Activated naive CD8-positive, alpha-beta T cell treated with anti-CD3 and anti-CD28 coated beads, Interleukin-2, amount 10 ng/mL, durations not matched to agents 7 days and 5 days (primary cell): Measurements from ENCODE around the gene EPHA6. TPM values are rescaled to one million over a fixed set of nuclear protein-coding genes. Genes with fewer than 3 reads are reported as not detected.

Source experiments
- ATAC-seq: fragments of 150-1000 bp; cut with Tn5 transposase; one replicate; pipeline ENCODE4 v1.10.0; 2021; ENCODE audit warnings: low read depth, moderate library complexity
- POLR2A ChIA-PET: fragments of 350-600 bp; sonication (Branson Sonifier 250); formaldehyde crosslinking; loops from one replicate; lab custom pipeline; 2021; ENCODE audit warnings: antibody characterized with exemption; lab: Charles Lee
- DNase-seq: peaks from one replicate; pipeline ENCODE4 v3.0.0; 2021
- H3K27ac Mint-ChIP-seq: one replicate; pipeline ENCODE4 v1.8.0; 2022; ENCODE audit warnings: mild to moderate bottlenecking, mixed read lengths
- H3K27me3 Mint-ChIP-seq: one replicate; pipeline ENCODE4 v1.8.0; 2022; ENCODE audit warnings: mild to moderate bottlenecking, moderate library complexity, mixed read lengths
- H3K36me3 Mint-ChIP-seq: one replicate; pipeline ENCODE4 v1.8.0; 2021; ENCODE audit warnings: mild to moderate bottlenecking, mixed read lengths
- H3K4me1 Mint-ChIP-seq: one replicate; pipeline ENCODE4 v1.8.0; 2021; ENCODE audit warnings: mixed read lengths
- H3K4me3 Mint-ChIP-seq: one replicate; pipeline ENCODE4 v1.8.0; 2022; ENCODE audit warnings: mild to moderate bottlenecking, moderate library complexity, mixed read lengths
- H3K9me3 Mint-ChIP-seq: one replicate; pipeline ENCODE4 v1.8.0; 2021; ENCODE audit warnings: mixed read lengths
- total RNA-seq, 2 experiments: library from RNA; stranded (reverse); gene quantifications; one replicate each; pipeline ENCODE4 v1.2.3, GENCODE V29; 2021

The EPHA6 gene
- total RNA-seq, 2 experiments from 2014 or later: not detected

- DNase-seq (no peak), ATAC-seq (no peak)
- no peaks in the 10 kb centered on the region for H3K36me3 Mint-ChIP-seq
- peaks cover 2% of the 10 kb centered on the region for H3K27me3 Mint-ChIP-seq
- no peak overlapping the region for H3K4me3 Mint-ChIP-seq
- POLR2A ChIA-PET: no interaction called here
- no peaks in the 10 kb centered on the region for H3K9me3 Mint-ChIP-seq
- H3K4me1 Mint-ChIP-seq: no peaks in the 10 kb centered on the region
- no peak overlapping the region for H3K27ac Mint-ChIP-seq
These were observed 874.7 kb downstream of the EPHA6 start for GRCh38 chr3:97689111-97689510.

- POLR2A ChIA-PET: no interaction called here
- Mint-ChIP-seq H3K36me3 (no peaks in the 10 kb centered on the region), H3K27ac (no peak overlapping the region), H3K27me3 (peaks cover 2% of the 10 kb centered on the region), H3K9me3 (no peaks in the 10 kb centered on the region), H3K4me1 (no peaks in the 10 kb centered on the region), H3K4me3 (no peak overlapping the region)
- DNase-seq (no peak), ATAC-seq (no peak)
These were observed 875.6 kb downstream of the EPHA6 start for GRCh38 chr3:97689962-97690361.

GRCh38 chr3:97691354-97691753, 877.0 kb downstream of the EPHA6 start:
- Mint-ChIP-seq H3K27ac (no peak overlapping the region), H3K9me3 (no peaks in the 10 kb centered on the region), H3K4me3 (no peak overlapping the region), H3K36me3 (no peaks in the 10 kb centered on the region), H3K27me3 (no peaks in the 10 kb centered on the region), H3K4me1 (no peaks in the 10 kb centered on the region)
- ATAC-seq (no peak), DNase-seq (no peak)
- POLR2A ChIA-PET: no interaction called here

- POLR2A ChIA-PET: no interaction called here
- H3K9me3 Mint-ChIP-seq: no peaks in the 10 kb centered on the region
- DNase-seq (no peak), ATAC-seq (no peak)
- no peaks in the 10 kb centered on the region for H3K36me3 Mint-ChIP-seq
- no peak overlapping the region for H3K27ac Mint-ChIP-seq
- H3K27me3 Mint-ChIP-seq: no peaks in the 10 kb centered on the region
- H3K4me1 Mint-ChIP-seq: no peaks in the 10 kb centered on the region
- no peak overlapping the region for H3K4me3 Mint-ChIP-seq
These were observed 878.0 kb downstream of the EPHA6 start for GRCh38 chr3:97692389-97692788.

- H3K27ac Mint-ChIP-seq: no peak overlapping the region
- no peaks in the 10 kb centered on the region for H3K36me3 Mint-ChIP-seq
- no peaks in the 10 kb centered on the region for H3K27me3 Mint-ChIP-seq
- ATAC-seq: no peak
- no peaks in the 10 kb centered on the region for H3K9me3 Mint-ChIP-seq
- no peaks in the 10 kb centered on the region for H3K4me1 Mint-ChIP-seq
- no peak overlapping the region for H3K4me3 Mint-ChIP-seq
- POLR2A ChIA-PET: no interaction called here
- DNase-seq: no peak
These were observed 878.4 kb downstream of the EPHA6 start for GRCh38 chr3:97692831-97693230.

GRCh38 chr3:97694876-97695275, 880.5 kb downstream of the EPHA6 start:
- Mint-ChIP-seq H3K9me3 (no peaks in the 10 kb centered on the region), H3K4me3 (no peak overlapping the region), H3K27me3 (no peaks in the 10 kb centered on the region), H3K4me1 (no peaks in the 10 kb centered on the region), H3K27ac (no peak overlapping the region), H3K36me3 (no peaks in the 10 kb centered on the region)
- POLR2A ChIA-PET: no interaction called here
- no peak for ATAC-seq
- no peak for DNase-seq

- Mint-ChIP-seq H3K9me3 (no peaks in the 10 kb centered on the region), H3K27ac (no peak overlapping the region), H3K4me1 (no peaks in the 10 kb centered on the region), H3K4me3 (no peak overlapping the region), H3K36me3 (no peaks in the 10 kb centered on the region), H3K27me3 (no peaks in the 10 kb centered on the region)
- POLR2A ChIA-PET: no interaction called here
- ATAC-seq (no peak), DNase-seq (no peak)
These were observed 884.3 kb downstream of the EPHA6 start for GRCh38 chr3:97698691-97699090.

GRCh38 chr3:97699889-97700288, 885.5 kb downstream of the EPHA6 start:
- H3K27me3 Mint-ChIP-seq: no peaks in the 10 kb centered on the region
- no peak overlapping the region for H3K27ac Mint-ChIP-seq
- no peaks in the 10 kb centered on the region for H3K36me3 Mint-ChIP-seq
- DNase-seq (no peak), ATAC-seq (no peak)
- POLR2A ChIA-PET: no interaction called here
- no peaks in the 10 kb centered on the region for H3K9me3 Mint-ChIP-seq
- no peaks in the 10 kb centered on the region for H3K4me1 Mint-ChIP-seq
- H3K4me3 Mint-ChIP-seq: no peak overlapping the region

- POLR2A ChIA-PET: no interaction called here
- ATAC-seq (no peak), DNase-seq (no peak)
- no peaks in the 10 kb centered on the region for H3K4me1 Mint-ChIP-seq
- H3K27ac Mint-ChIP-seq: no peak overlapping the region
- H3K4me3 Mint-ChIP-seq: no peak overlapping the region
- H3K27me3 Mint-ChIP-seq: peaks cover 3% of the 10 kb centered on the region
- no peaks in the 10 kb centered on the region for H3K36me3 Mint-ChIP-seq
- no peaks in the 10 kb centered on the region for H3K9me3 Mint-ChIP-seq
These were observed 891.4 kb downstream of the EPHA6 start for GRCh38 chr3:97705764-97706163.

GRCh38 chr3:97706226-97706625, 891.8 kb downstream of the EPHA6 start:
- no peaks in the 10 kb centered on the region for H3K9me3 Mint-ChIP-seq
- DNase-seq: no peak
- H3K27me3 Mint-ChIP-seq: peaks cover 3% of the 10 kb centered on the region
- H3K4me3 Mint-ChIP-seq: no peak overlapping the region
- POLR2A ChIA-PET: no interaction called here
- no peaks in the 10 kb centered on the region for H3K36me3 Mint-ChIP-seq
- no peak for ATAC-seq
- H3K4me1 Mint-ChIP-seq: no peaks in the 10 kb centered on the region
- no peak overlapping the region for H3K27ac Mint-ChIP-seq

GRCh38 chr3:97711654-97712053, 897.3 kb downstream of the EPHA6 start:
- Mint-ChIP-seq H3K4me1 (no peaks in the 10 kb centered on the region), H3K9me3 (no peaks in the 10 kb centered on the region), H3K27ac (no peak overlapping the region), H3K4me3 (no peak overlapping the region), H3K27me3 (peaks cover 3% of the 10 kb centered on the region), H3K36me3 (no peaks in the 10 kb centered on the region)
- no peak for ATAC-seq
- POLR2A ChIA-PET: no interaction called here
- DNase-seq: no peak

- no peaks in the 10 kb centered on the region for H3K4me1 Mint-ChIP-seq
These were observed 898.5 kb downstream of the EPHA6 start for GRCh38 chr3:97712919-97713318.

GRCh38 chr3:97713634-97714033, 899.2 kb downstream of the EPHA6 start:
- DNase-seq: no peak
- no peaks in the 10 kb centered on the region for H3K36me3 Mint-ChIP-seq
- H3K27me3 Mint-ChIP-seq: no peaks in the 10 kb centered on the region
- no peak overlapping the region for H3K27ac Mint-ChIP-seq
- no peaks in the 10 kb centered on the region for H3K9me3 Mint-ChIP-seq
- no peaks in the 10 kb centered on the region for H3K4me1 Mint-ChIP-seq
- POLR2A ChIA-PET: no interaction called here
- H3K4me3 Mint-ChIP-seq: no peak overlapping the region
- ATAC-seq: no peak

More at GRCh38 chr3:97712919-97713318, 898.5 kb downstream of the EPHA6 start:
- POLR2A ChIA-PET: no interaction called here
- H3K27ac Mint-ChIP-seq: no peak overlapping the region
- DNase-seq (no peak), ATAC-seq (no peak)
- H3K36me3 Mint-ChIP-seq: no peaks in the 10 kb centered on the region
- H3K9me3 Mint-ChIP-seq: no peaks in the 10 kb centered on the region
- no peaks in the 10 kb centered on the region for H3K27me3 Mint-ChIP-seq
- H3K4me3 Mint-ChIP-seq: no peak overlapping the region

- H3K4me1 Mint-ChIP-seq: no peaks in the 10 kb centered on the region
- POLR2A ChIA-PET: no interaction called here
- peak; percentile 88 for ATAC-seq
- H3K27ac Mint-ChIP-seq: no peak overlapping the region
- no peaks in the 10 kb centered on the region for H3K9me3 Mint-ChIP-seq
- H3K4me3 Mint-ChIP-seq: no peak overlapping the region
- peak; percentile 56 for DNase-seq
- H3K36me3 Mint-ChIP-seq: no peaks in the 10 kb centered on the region
- H3K27me3 Mint-ChIP-seq: no peaks in the 10 kb centered on the region
These were observed 904.9 kb downstream of the EPHA6 start for GRCh38 chr3:97719156-97719821.

GRCh38 chr3:97720417-97720816, 906.0 kb downstream of the EPHA6 start:
- DNase-seq (no peak), ATAC-seq (no peak)
- Mint-ChIP-seq H3K4me1 (no peaks in the 10 kb centered on the region), H3K27ac (no peak overlapping the region), H3K36me3 (no peaks in the 10 kb centered on the region), H3K4me3 (no peak overlapping the region), H3K9me3 (no peaks in the 10 kb centered on the region), H3K27me3 (no peaks in the 10 kb centered on the region)
- POLR2A ChIA-PET: no interaction called here
